Right forelimb (tissue), 1 donor: ENCODE results near the gene LPP.
A peak's percentile ranks its signal among the peaks of the same experiment; 100 is the strongest.

Source experiments
- DNase-seq: peaks from one replicate; pipeline ENCODE4 v3.0.0-alpha.2; 2018

The LPP gene

DNA sequence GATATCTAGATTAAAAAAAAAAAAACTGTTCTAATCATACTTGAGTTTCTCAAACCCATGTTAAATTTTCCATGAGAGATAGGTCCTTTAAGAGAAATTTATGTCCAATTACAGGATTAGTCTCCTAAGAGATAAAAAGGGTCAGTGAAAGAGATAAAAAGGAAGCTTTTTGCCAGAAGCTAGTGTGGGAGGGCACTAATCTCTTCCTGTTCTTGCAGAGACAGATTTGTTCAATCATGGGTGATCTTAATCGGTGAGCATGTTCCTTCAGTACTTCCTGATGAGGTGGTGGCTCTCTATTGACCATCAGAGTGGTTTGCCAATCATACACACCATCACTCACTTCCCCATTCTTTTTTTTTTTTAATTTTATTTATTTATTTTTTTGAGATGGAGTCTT lies 16.9 kb upstream of the LPP start:
- no peak for DNase-seq

DNA sequence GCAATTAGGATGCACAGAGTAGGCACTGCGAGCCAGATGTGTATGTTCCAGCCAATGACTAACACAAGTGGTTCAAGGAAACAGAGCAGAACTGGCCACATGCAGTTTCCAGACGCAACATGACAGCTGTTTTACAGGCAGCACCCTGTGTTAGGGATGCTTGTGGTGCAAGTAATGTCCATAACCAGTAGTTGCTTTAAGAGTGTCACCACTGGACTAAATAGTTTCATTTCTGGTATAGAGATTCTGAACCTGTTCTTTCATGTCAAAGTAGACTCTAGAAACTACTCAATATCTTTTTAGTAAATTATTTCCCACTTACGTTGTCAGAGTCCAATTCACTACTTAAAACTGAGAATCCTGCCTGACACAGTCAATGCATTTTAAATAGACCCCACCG lies 14.5 kb upstream of the LPP start:
- DNase-seq = no peak

DNA sequence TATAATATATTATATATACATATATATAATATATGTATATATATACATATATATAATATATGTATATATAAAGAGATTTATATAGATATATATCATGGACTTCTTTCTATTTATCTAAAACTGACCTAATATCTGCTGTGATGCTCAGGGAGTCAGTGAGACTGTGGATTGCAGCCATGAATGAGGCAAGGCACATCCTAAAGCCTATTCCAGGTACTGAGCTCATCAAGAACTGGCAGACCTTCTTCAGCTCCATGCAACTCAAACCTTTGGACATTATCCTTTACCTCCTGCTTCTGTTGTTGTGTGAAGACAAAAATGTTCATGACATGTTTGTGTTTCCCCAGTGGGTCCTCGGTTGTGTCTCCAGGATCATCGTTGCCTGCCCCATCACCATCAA lies 7.7 kb upstream of the LPP start:
- no peak for DNase-seq

- no peak for DNase-seq
Observed at GRCh38 chr3:188147782-188148181, 6.2 kb upstream of the LPP start.

DNA sequence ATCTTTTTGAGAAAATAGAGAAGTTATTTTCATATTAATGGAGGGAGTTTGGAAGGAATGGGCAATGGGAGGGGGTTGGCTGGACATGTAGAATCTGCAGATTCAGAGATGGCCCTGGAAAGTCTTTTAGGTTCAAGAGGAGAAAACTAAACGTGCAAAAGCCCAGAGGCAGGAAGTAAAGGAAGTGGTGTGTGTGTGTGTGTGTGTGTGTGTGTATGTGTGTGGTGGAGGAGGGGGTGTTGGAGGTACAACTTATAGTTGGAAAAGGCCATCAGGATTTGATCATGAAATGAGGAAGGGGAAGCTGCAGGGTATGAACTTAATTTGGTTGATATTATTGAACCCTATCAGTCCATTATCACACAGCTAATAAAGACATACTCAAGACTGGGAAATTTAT lies 5.6 kb upstream of the LPP start:
- DNase-seq = no peak

DNA sequence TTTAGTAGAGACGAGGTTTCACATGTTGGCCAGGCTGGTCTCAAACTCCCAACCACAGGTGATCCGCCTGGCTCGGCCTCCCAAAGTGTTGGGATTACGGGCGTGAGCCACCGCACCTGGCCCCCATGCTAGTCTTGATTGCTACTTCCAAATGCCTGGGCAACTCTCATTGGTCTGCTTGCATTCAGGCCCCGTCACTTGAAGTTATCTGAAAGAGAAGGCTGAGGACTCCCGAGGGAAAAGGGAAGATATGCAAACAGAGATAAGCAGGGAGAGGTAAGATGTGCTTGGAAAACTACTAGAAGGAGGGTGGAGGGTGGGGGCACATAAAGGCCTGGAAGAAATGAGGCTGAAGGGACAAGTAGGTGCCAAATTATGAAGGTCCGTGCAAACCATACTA lies 4.4 kb upstream of the LPP start:
- no peak for DNase-seq

DNA sequence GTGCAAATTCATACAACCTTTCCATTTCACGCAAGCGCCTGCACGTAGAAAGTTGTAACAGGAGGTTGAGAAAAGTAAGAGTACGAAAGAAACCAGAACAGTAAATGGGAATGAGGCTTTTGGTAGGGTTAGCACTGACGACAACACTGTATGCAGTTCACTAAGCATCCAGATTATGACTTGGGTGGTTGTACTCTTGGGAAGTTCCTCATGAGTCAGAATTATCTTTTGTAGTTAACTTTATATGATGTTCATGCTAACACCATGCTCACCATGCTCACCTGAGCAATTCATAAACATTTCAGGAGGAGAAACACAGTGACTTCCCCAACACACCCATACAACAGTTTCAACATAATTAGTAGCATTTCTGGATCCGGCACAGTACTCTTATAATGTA lies 3.0 kb upstream of the LPP start:
- no peak for DNase-seq

GRCh38 chr3:188151438-188151837 lies 2.5 kb upstream of the LPP start:
- DNase-seq = no peak

- DNase-seq = peak; percentile 74
Observed at GRCh38 chr3:188152660-188153436, 1.1 kb upstream of the LPP start.

- peak; percentile 90 for DNase-seq
Observed at GRCh38 chr3:188153437-188154013, 432 bp upstream of the LPP start.

GRCh38 chr3:188154809-188155574 lies 1.0 kb downstream of the LPP start:
- DNase-seq = no peak

DNA sequence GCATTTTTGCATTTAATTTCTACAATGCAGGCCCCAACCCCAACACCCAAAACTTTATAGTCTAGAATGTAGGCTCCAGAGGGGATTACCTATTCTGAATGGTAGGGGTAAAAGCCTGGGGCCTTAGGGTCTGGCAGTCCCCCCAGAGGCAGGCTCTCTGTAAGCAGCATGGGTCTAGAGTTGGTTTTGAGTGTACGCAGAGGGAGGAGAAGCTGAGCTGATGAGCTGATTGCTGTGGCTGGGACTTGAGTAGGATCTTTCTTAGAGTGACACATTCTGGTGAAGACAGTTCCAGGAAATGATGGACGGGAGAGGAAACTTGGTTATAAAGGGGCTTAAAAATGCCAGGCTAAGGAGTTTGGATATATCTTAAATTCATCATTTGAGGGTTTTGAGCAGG lies 2.1 kb downstream of the LPP start:
- DNase-seq = no peak

DNA sequence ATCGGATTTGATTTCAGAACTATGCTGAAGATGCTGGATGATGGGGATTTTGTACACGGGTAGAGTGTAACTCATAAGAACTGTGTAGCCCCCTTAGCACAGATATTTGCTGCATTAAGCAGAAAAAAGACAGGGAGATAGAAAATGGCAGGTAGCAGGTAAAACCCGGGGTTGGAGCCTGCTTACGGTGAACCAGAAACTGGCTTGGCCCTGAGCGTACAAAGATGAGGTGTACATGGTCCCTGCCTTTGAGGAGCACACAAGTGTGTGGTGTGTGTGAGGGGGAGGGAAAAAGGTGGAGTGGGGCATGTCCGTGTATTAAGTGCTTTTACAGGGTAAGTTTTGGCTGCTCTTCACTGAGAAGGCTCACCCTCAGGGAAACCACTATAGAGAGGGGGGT lies 3.5 kb downstream of the LPP start:
- DNase-seq = no peak

GRCh38 chr3:188157971-188158370 lies 4.0 kb downstream of the LPP start:
- no peak for DNase-seq

DNA sequence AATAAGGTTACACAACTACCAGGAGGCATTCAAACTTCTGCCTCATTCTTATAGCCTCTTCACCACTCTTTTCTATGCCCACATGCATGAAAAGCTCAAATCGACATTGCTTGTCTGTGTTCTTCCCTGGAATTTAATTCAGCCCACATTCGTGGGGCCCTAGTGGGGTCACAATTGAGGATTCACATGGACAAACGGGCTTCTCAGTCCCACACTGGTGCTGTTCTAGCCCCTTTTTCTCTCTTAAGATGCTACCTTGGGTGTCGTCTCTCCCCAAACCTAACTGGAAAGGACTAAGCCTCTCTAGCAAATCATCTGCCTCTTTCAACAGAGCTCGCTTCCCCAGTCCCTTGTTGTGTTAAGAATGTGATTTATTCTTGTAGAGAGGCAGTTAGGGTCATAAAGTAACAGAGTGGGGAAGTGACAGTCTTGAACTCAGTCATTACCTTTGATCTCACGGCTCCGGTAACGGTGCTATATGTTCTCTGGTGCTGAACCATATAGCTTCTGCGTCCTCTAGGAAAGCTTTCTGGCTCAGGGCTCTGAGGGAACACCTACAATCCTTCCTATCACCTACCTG lies 4.9 kb downstream of the LPP start:
- DNase-seq = no peak

GRCh38 chr3:188160751-188161150 lies 6.8 kb downstream of the LPP start:
- no peak for DNase-seq

- DNase-seq = no peak
Observed at GRCh38 chr3:188164248-188164687, 10.3 kb downstream of the LPP start.

DNA sequence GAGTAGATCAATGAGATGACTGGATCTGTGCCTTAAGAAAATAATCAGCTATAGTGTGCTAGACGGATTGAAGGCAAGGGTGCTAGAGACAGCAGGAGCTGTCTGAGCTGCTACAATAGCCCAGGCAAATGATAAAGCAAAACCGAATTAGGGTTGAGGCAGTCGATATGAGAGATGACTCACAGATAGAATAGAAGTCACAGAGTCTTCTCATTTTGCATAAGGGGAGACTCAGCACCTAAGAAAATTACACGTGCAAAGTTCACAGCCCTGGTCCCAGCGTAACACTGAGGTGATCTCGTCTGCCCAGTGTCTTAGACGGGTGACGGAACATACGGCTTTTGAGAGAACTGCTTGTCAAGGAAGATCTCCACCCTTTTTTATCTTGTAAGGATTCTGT lies 11.6 kb downstream of the LPP start:
- no peak for DNase-seq

- no peak for DNase-seq
Observed at GRCh38 chr3:188166441-188166840, 12.5 kb downstream of the LPP start.

DNA sequence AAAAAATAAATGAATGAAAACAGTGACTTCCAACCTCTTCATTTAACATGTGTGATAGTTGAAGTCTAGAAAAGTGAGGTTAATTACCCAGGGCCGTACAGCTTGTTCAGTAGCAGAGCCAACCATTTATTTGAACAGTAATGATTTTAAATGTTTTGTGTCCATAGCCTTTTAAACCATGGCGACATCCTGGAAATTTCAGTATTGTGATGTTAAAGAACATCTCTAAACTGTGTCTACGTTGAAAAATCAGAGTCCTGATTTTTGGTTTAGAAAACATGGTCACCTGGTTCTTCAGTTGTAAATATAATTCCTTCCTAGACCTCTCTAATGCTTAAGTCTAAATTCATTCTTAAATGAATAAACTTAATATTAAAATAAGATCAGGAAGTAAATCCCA lies 14.2 kb downstream of the LPP start:
- DNase-seq = no peak

- no peak for DNase-seq
Observed at GRCh38 chr3:188168648-188169047, 14.7 kb downstream of the LPP start.

DNA sequence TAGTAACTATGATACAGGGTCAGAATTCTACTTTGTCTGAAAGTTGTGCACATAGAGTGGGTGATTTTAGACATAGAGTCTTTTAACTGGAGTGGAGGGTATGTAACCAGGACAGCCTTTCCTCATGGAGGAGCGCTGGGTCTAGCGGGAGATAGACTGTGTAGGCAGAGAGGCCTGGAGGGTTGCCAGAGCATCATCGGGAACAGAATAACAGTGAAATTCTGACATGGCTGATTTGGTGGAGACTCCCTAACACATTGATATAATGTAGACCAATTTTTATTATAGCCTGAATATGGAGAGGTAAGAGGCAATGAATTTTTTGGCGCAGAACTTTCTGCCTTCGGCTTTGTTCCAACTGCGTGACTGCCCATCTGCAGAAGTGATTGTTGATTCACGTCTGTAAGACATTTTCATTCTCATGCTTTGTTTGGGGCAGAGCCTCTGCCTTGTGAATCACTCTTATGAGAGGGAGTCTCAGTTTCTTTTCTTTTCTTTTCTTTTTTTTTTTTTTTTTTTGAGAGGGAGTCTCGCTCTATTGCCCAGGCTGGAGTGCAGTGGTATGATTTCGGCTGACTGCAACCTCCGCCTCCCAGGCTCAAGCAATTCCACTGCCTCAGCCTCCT lies 16.0 kb downstream of the LPP start:
- no peak for DNase-seq
